Measurements from ENCODE around the gene KSR2.

- TF ChIP-seq CTCF (conservative IDR thresholded peaks at IDR 0.05; ENCODE audit: low read length), result no peak
- TF ChIP-seq EZH2phosphoT487 (IDR thresholded peaks at IDR 0.05; ENCODE audit: borderline replicate concordance, low read depth, low read length), result no peak
Measured at GRCh38 chr12:117593815-117594400, 374.9 kb downstream of the KSR2 start.

Data from OCI-LY7 (cell line).